Cardiac fibroblast (primary cell): ENCODE data around the gene THNSL1.

Experiments
- DNase-seq, 2 donors: peaks; one replicate each; pipeline versions ENCODE4 v3.0.0 to v3.0.0-alpha.2; 2010; ENCODE audit warnings: low read depth in 2 of 2
- H3K4me3 ChIP-seq, 2 donors: replicated peaks in 1 of 2; 1 replicate in 1 of 2; 2 replicates in 1 of 2; pipeline ENCODE4 v1.5.1; 2011; ENCODE audit warnings: low read depth in 2 of 2, low read length in 2 of 2, mild to moderate bottlenecking in 2 of 2, moderate library complexity in 1 of 2
- CTCF ChIP-seq: IDR thresholded peaks from one replicate; pipeline ENCODE4 v1.5.1; 2011; ENCODE audit warnings: low read depth, mild to moderate bottlenecking, low read length, inconsistent platforms

THNSL1 gene

GRCh38 chr10:24984906-24985305 lies 31.5 kb upstream of the THNSL1 start:
- no peak for TF ChIP-seq CTCF
- H3K4me3 ChIP-seq: no peak overlapping the region
- peak; percentile 8 to 40 for DNase-seq

DNA sequence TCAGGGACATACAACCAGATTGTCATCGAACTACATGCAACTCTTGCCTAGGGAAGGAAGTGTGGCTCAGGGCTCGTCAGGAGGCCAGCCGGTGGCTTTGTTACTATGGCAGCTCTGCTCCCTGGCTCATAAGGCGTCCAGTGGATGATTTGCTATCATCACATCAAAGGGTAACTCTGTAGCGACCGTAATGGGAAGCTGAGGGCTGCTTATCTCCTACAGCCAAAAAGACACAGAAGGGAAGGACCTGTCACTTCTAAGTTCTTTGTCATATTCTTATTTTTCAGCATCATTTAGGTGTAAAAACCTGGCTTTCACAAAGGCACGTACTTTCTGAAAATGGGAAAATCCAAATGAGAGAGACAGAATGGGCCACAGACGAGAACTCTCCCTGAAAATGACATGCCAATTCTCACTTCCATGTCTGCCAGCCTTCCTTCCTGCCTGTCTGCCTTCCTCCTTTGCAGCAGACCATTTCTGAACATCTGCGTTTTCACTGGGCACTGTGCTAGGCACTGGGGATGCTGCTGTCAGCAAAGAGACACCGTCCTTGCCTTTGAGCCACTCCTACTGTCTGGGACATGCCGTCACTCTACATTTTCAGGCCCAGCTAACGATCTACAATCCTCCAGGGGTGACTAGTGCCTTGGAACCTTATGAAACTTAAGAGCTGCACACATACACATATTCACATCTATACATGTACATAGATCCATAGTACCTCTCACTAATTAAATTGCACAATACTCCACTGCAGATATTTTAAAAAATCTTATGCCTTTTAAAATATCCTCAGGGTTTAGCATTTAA lies 27.4 kb upstream of the THNSL1 start:
- no peak for DNase-seq
- no peak overlapping the region for H3K4me3 ChIP-seq
- no peak for TF ChIP-seq CTCF

DNA sequence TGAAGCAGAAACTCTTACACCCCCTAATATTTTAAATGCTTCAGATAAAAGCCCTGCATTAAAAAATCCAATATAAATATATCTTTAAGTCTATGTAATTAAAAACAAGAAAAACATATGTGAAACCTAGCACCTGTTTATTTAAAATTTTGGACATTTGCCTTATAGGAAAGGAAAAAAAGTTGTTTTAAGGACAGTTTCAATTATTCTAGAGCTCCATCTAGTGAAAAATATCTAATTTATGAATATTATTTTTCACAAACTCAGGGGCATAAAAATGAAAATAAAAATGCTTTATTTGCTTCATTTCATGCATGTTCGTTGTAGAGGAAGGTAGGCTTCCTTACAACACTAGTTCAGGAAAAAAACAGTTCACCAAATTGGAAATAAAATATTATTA lies 26.5 kb upstream of the THNSL1 start:
- DNase-seq: peak; percentile 28 to 46
- TF ChIP-seq CTCF: no peak
- no peak overlapping the region for H3K4me3 ChIP-seq

DNA sequence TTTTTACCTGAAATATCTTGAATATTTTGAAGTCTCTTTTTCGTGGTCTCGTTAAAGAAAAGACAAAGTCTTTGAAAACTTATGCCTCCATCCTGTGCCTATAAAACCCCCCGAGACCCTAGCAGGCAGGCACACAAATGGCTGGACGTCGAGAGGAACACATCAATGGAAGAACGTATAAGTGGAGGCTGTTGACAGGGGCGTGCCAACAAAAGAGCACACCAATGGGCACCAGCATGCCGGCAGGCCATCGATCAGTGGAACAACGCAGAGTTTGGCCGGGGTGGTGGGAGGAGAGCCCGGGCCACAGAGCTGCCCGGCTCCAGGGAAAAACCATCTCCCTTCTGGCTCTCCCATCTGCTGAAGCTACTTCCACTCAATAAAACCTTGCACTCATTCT lies 25.1 kb upstream of the THNSL1 start:
- H3K4me3 ChIP-seq: no peak overlapping the region
- no peak for TF ChIP-seq CTCF
- no peak for DNase-seq

DNA sequence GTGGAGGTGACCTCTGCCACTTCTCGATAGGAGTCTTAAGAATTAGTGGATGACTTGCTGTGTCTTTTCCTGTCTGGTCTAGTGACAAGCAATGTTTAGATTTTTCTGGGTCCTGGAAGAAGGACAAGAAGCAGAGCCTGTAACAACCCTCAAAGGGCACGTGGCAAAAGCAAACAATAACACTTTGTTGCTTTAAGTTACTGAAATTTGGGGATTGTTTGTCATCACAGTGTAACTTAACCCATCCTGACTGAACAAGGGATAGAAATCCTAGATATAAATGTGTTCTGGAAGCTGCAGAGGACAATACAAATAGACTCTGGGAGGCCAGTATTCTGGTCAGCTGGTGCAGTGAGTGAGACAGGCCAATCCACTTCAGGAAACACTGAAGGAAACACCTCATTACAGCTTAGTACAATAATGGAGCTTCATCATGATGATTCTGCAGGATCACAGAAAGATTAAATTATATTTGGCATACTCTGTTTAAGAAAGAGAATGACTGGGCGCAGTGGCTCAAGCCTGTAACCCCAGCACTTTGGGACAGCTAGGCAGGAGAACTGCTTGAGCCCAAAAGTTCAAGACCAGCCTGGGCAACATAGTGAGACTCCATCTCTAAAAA lies 23.8 kb upstream of the THNSL1 start:
- TF ChIP-seq CTCF: no peak
- no peak for DNase-seq
- no peak overlapping the region for H3K4me3 ChIP-seq

- no peak for TF ChIP-seq CTCF
- H3K4me3 ChIP-seq: no peak overlapping the region
- no peak for DNase-seq
These were observed 23.0 kb upstream of the THNSL1 start for GRCh38 chr10:24993237-24993958.
